IMR-90 (cell line): ENCODE results near the gene UQCRC2. TPM values are rescaled to one million over a fixed set of nuclear protein-coding genes. Genes with fewer than 3 reads are reported as not detected.
"Not testable (repeated sequence)": the region's sequence is repeated elsewhere in the genome, so short reads cannot be mapped to it uniquely, and the experiment has no call there.

Experiments
- ATAC-seq: fragments of 200-7000 bp; cut with Tn5 transposase; 2 replicates; pipeline ENCODE4 v1.9.1; 2020; ENCODE audit warnings: low read depth, mild to moderate bottlenecking, moderate library complexity
- BruUV-seq: library from RNA; stranded (reverse); fragments of 400-500 nt; replicated peaks from 2 replicates; lab custom pipeline; 2021; lab: Mats Ljungman, UMichigan
- CTCF ChIA-PET: fragments of 300-600 bp; formaldehyde crosslinking; extraction: SDS; loops from one replicate; lab custom pipeline; 2021; ENCODE audit warnings: antibody characterized with exemption; lab: Yijun Ruan, JAX
- POLR2A ChIA-PET: fragments of 300-600 bp; sonication (Branson Sonifier 250); formaldehyde crosslinking; loops from one replicate; lab custom pipeline; 2022; ENCODE audit warnings: antibody characterized with exemption; ENCODE audit not compliant: unreplicated experiment; lab: Charles Lee
- DNase-seq: peaks from one replicate; pipeline ENCODE4 v3.0.0; 2013
- H2AFZ ChIP-seq: replicated peaks from 2 replicates; pipeline ENCODE3; 2013; ENCODE audit warnings: low read length, mild to moderate bottlenecking; ENCODE audit not compliant: poor library complexity
- H2AK5ac ChIP-seq: 2 replicates; pipeline ENCODE4 v1.6.1; 2013; ENCODE audit warnings: low read depth, low read length, inconsistent platforms
- H2AK9ac ChIP-seq: replicated peaks from 2 replicates; pipeline ENCODE3; 2013; ENCODE audit warnings: mild to moderate bottlenecking, low read depth, low read length, moderate library complexity; ENCODE audit not compliant: poor library complexity
- H2BK120ac ChIP-seq: 2 replicates; pipeline ENCODE4 v1.6.1; 2013; ENCODE audit warnings: low read depth, low read length, inconsistent platforms
- H2BK15ac ChIP-seq: 3 replicates; pipeline ENCODE4 v1.6.1; 2013; ENCODE audit warnings: low read depth, low read length, inconsistent platforms
- H2BK20ac ChIP-seq: 2 replicates; pipeline ENCODE4 v1.6.1; 2013; ENCODE audit warnings: low read depth, mild to moderate bottlenecking, inconsistent platforms, low read length, moderate library complexity
- H2BK5ac ChIP-seq: 2 replicates; pipeline ENCODE4 v1.6.1; 2013; ENCODE audit warnings: mild to moderate bottlenecking, low read depth, low read length, inconsistent platforms; ENCODE audit not compliant: poor library complexity, severe bottlenecking
- H3K14ac ChIP-seq: replicated peaks from 2 replicates; pipeline ENCODE4 v1.6.1; 2013; ENCODE audit warnings: low read depth, low read length, inconsistent platforms
- H3K18ac ChIP-seq: 2 replicates; pipeline ENCODE4 v1.6.1; 2013; ENCODE audit warnings: low read depth, low read length, control low read depth
- H3K23ac ChIP-seq: 2 replicates; pipeline ENCODE4 v1.6.1; 2013; ENCODE audit warnings: low read depth, low read length, inconsistent platforms
- H3K27ac ChIP-seq: 2 replicates; pipeline ENCODE4 v1.5.1; 2013; ENCODE audit warnings: mild to moderate bottlenecking, control low read depth, low read length; ENCODE audit not compliant: insufficient read depth
- H3K27me3 ChIP-seq: 2 replicates; pipeline ENCODE4 v1.6.1; 2013; ENCODE audit warnings: low read length; ENCODE audit not compliant: control insufficient read depth, insufficient read depth
- H3K36me3 ChIP-seq: 2 replicates; pipeline ENCODE4 v1.6.1; 2013; ENCODE audit warnings: low read length, mixed read lengths; ENCODE audit not compliant: control insufficient read depth, insufficient read depth
- H3K4ac ChIP-seq: 2 replicates; pipeline ENCODE4 v1.6.1; 2013; ENCODE audit warnings: low read depth, low read length, inconsistent platforms
- H3K4me1 ChIP-seq: 2 replicates; pipeline ENCODE4 v1.6.1; 2013; ENCODE audit warnings: low read length, mixed read lengths; ENCODE audit not compliant: control insufficient read depth, insufficient read depth
- H3K4me2 ChIP-seq: 2 replicates; pipeline ENCODE4 v1.6.1; 2013; ENCODE audit warnings: low read depth, mild to moderate bottlenecking, control low read depth, low read length, moderate library complexity
- H3K4me3 ChIP-seq: 2 replicates; pipeline ENCODE4 v1.5.1; 2013; ENCODE audit warnings: low read depth, mild to moderate bottlenecking, control low read depth, low read length, moderate library complexity; ENCODE audit not compliant: insufficient read depth
- H3K56ac ChIP-seq: 2 replicates; pipeline ENCODE4 v1.6.1; 2013; ENCODE audit warnings: low read length, inconsistent platforms; ENCODE audit not compliant: insufficient read depth; ENCODE audit errors: extremely low read depth
- H3K79me1 ChIP-seq, 2 experiments: 2 replicates each; pipeline ENCODE4 v1.6.1; 2013; ENCODE audit warnings: low read length in 2 of 2, inconsistent platforms in 1 of 2, low read depth in 1 of 2
- H3K9ac ChIP-seq: 2 replicates; pipeline ENCODE4 v1.6.1; 2013; ENCODE audit warnings: low read depth, low read length, control low read depth
- H3K9me1 ChIP-seq: 2 replicates; pipeline ENCODE4 v1.6.1; 2013; ENCODE audit warnings: low read length, inconsistent platforms; ENCODE audit not compliant: insufficient read depth
- H3K9me3 ChIP-seq: 2 replicates; pipeline ENCODE4 v1.6.1; 2013; ENCODE audit warnings: low read length; ENCODE audit not compliant: control insufficient read depth, insufficient read depth
- H4K20me1 ChIP-seq: 2 replicates; pipeline ENCODE4 v1.6.1; 2013; ENCODE audit warnings: low read length, inconsistent platforms; ENCODE audit not compliant: insufficient read depth
- H4K5ac ChIP-seq: 2 replicates; pipeline ENCODE4 v1.6.1; 2013; ENCODE audit warnings: mild to moderate bottlenecking, low read depth, low read length, control low read depth
- H4K8ac ChIP-seq, 2 experiments: 2 replicates each; pipeline ENCODE4 v1.6.1; 2013; ENCODE audit warnings: low read depth in 2 of 2, low read length in 2 of 2, control low read depth in 1 of 2, inconsistent platforms in 1 of 2
- H4K91ac ChIP-seq: 2 replicates; pipeline ENCODE4 v1.6.1; 2013; ENCODE audit warnings: low read depth, low read length, inconsistent platforms; ENCODE audit not compliant: insufficient read depth
- WGBS, 2 experiments: methylation state at CpG; one replicate each; pipeline versions ENCODE4 v1.1.5 to v1.1.7; 2013; ENCODE audit warnings: missing lambda C conversion rate in 2 of 2; ENCODE audit not compliant: insufficient read length in 1 of 2; ENCODE audit errors: extremely low coverage in 2 of 2; 5-methylcytosine and 5-hydroxymethylcytosine counted together
- dilution Hi-C: fragments of 300-500 bp; cut with HindIII; formaldehyde crosslinking; loops from one replicate; pipeline ENCODE4 v1.14.3; 2018; ENCODE audit warnings: low sequenced_read_pairs; ENCODE audit not compliant: unreplicated experiment
- in situ Hi-C: fragments of 300-500 bp; cut with MboI; formaldehyde crosslinking; loops from 3 replicates; pipeline ENCODE4 v1.14.3; 2019; ENCODE audit warnings: low sequenced_read_pairs, inconsistent platforms, mixed read lengths
- intact Hi-C: fragments of 100-400 bp; cut with micrococcal nuclease; formaldehyde crosslinking; loops from 2 replicates; pipeline ENCODE4 v1.10.0; 2022
- polyA plus RNA-seq, 3 experiments: library from polyadenylated mRNA; depleted of rRNA; stranded (reverse); fragments of >200 nt; gene quantifications; 2 replicates each; pipeline ENCODE4 v1.2.3, GENCODE V29; 2012; ENCODE audit warnings: low replicate concordance in 1 of 3
- total RNA-seq: library from RNA; depleted of rRNA; stranded (reverse); fragments of >200 nt; gene quantifications from 2 replicates; pipeline ENCODE4 v1.2.3, GENCODE V29; 2012

Gene UQCRC2
- total and polyA plus RNA-seq, 2 of the 4 experiments (the other 2 are of a cell fraction): 191 to 284 TPM

DNA sequence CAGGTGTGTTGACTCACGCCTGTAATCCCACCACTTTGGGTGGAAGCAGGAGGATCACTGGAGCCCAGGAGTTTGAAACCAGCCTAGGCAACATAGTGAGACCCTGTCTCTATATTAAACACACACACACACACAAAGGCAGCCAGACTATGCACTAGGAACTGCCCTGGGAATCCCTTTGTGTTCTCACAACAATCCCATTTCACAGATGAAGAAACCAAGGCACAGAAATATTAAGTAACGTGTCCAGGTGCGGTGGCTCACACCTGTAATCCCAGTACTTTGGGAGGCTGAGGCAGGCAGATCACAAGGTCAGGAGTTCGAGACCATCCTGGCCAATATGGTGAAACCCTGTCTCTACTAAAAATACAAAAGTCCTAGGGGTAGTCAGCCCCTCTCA is 19.4 kb upstream of the UQCRC2 start:
- H2BK15ac ChIP-seq, H3K4me2 ChIP-seq, in situ Hi-C loops, H3K27me3 ChIP-seq, BruUV-seq, H4K20me1 ChIP-seq, H3K23ac ChIP-seq, H3K18ac ChIP-seq, DNase-seq, ATAC-seq, H3K14ac ChIP-seq, H3K36me3 ChIP-seq, CTCF ChIA-PET, H2AK5ac ChIP-seq, H4K91ac ChIP-seq, H2BK20ac ChIP-seq, H3K4me3 ChIP-seq, H3K9me1 ChIP-seq, H3K4me1 ChIP-seq, H3K56ac ChIP-seq, H3K4ac ChIP-seq, H3K9ac ChIP-seq, H3K27ac ChIP-seq, H2BK120ac ChIP-seq, H2AFZ ChIP-seq, H4K5ac ChIP-seq, H3K79me1 ChIP-seq, H3K9me3 ChIP-seq, H2AK9ac ChIP-seq, dilution Hi-C loops, H2BK5ac ChIP-seq, intact Hi-C loops, H4K8ac ChIP-seq: not testable (repeated sequence)
- POLR2A ChIA-PET: interaction anchor here (0.6 kb wide), 1 partner anchor 834 kb away, joined by 8 read pairs; no protein-coding TSS in a partner anchor
- no CpG with 5 or more reads among the region's 4 CpGs for WGBS, 2 experiments

DNA sequence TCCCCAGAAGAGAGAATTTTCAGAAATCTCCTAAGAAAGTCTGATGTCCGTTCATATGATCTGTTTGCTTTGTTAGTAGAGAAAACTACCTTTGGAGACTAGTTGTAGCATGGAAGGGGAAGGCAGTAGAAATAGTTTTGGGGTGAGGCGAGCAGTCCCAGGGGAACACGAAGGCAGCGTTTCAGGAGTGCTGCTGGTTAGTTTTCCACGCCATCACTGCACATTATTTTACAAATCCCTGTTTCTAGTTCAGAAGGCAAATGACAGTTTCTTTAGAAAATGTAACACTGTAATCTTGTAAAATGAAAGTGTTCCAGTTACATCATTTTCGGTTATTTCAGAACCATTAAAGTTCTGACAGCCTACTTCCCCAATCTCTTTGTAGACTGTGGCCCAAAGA is 16.9 kb upstream of the UQCRC2 start:
- H3K9ac ChIP-seq, POLR2A ChIA-PET, H4K20me1 ChIP-seq, H3K36me3 ChIP-seq, H4K8ac ChIP-seq, H2BK15ac ChIP-seq, H4K91ac ChIP-seq, H3K18ac ChIP-seq, H3K4me1 ChIP-seq, H3K4ac ChIP-seq, H3K27ac ChIP-seq, H3K9me3 ChIP-seq, H3K56ac ChIP-seq, H2AK5ac ChIP-seq, H2BK5ac ChIP-seq, dilution Hi-C loops, H3K79me1 ChIP-seq, H2BK20ac ChIP-seq, H3K14ac ChIP-seq, intact Hi-C loops, H3K4me3 ChIP-seq, H2BK120ac ChIP-seq, BruUV-seq, ATAC-seq, CTCF ChIA-PET, H2AFZ ChIP-seq, H3K23ac ChIP-seq, H3K9me1 ChIP-seq, H3K27me3 ChIP-seq, H2AK9ac ChIP-seq, in situ Hi-C loops, H3K4me2 ChIP-seq, DNase-seq, H4K5ac ChIP-seq: not testable (repeated sequence)
- WGBS, 2 experiments: no CpG with 5 or more reads among the region's 6 CpGs
